GM18508 (cell line): ENCODE results near the gene JMJD7.

Experiments
- ATAC-seq: cut with Tn5 transposase; IDR thresholded peaks from one replicate; pipeline ENCODE4 v1.9.1; 2021; ENCODE audit warnings: moderate number of reproducible peaks; ENCODE audit not compliant: insufficient read depth, unreplicated experiment

JMJD7 gene

DNA sequence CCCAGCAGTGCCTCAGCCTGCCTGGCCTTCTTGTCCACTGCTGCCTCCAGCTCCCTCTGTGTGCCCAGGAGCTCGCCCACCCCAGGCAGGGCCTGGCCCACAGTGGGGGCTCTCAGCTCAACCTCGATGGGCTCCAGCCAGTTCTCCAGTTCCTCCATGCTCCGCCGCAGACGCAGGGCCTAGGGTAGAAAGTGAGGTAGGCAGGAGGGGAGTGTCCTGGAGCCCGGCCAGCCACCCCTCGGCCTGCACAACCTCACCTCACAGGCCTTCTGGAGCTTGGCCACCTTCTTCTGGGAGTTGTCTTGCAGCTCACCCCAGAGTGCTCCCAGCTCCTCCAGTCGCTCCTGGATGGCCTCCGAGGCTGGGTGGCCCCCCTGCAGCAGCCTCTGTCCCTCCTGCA lies 29.4 kb downstream of the JMJD7 start:
- ATAC-seq: no peak

DNA sequence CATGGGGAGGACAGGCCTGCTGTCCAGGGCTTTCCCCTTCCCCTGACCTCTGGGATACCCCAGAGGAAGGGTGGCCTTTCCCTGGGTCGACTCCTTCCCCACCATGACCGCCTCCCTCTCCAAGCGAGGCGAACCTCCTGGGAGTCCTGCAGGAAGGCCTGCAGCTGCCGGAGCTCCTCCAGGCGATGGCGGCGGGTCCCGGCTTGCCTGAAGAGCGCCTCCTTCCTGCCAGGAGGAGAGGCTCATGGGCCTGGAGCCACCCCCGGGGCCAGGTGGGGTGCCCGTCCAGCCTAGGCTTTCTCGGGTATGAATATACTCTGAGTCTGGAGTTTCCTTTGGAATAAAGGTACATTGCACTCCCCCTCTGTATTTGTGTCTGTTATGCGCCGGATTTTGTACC lies 30.9 kb downstream of the JMJD7 start:
- no peak for ATAC-seq

DNA sequence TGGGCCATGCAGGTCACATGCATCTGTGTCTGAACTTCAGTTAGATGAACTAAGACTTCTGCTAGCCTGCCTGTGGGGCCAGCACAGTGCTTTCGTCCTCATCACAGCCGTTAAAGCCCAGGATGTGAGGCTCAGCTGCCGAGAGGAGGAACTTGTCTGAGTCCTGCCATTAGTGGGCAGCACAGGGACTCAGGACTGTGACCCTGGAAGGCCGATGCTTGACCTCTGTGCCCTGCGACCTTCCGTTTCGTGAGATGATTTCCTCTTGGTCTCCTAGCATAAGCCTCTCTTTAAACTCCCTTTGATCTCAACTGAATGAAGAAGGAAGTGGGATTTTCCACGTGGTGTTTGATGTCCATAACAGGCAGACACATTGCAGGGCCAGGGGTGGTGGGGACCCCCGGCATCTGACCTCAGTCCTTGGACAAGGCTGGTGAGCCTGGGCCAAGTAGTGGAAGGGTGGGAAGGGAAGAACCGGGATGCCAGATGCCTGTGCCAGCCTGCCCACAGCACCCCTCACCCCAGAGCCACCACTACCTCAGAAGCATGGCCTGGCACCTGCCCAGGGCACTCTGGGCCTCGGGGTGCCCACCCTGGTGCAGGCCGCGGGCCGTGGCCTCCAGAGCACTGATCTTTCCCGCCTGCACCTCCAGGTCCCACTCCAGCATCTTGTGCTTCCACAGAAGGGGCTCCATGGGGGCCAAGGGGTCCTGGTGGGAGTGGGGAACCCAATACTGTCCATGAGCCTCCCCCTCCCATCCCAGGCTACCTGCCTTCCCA lies 32.3 kb downstream of the JMJD7 start:
- ATAC-seq: no peak

DNA sequence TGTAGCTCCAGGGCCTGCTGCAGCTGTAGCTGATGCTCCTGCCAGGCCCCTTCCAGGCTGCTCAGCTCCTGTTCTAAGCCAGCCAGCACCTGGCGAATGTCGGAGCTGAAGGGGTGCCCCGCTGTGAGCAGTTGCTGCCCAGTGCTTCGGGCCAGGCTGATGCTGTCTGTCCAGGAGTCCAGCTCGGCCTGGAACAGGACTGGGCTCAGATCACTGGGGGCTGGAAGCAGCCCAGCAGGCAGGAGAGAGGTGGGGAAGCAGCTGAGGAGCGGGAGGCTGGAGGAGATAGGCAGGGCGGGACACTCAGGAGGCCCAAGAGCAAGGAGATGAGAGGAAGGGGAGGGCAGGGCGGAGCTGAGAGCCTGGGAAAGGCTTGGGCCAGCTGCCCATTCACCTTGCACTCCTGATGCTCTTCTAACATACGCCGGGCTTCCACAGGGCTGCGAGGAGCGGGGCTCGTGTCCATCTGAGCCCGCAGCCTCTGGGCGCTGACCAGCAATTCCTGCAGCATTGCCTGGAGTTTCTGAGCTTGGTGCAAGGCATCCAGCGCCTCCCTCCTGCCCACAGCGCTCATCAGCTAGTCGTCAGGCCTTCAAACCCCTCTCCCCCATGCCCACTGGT lies 34.0 kb downstream of the JMJD7 start:
- ATAC-seq: no peak

DNA sequence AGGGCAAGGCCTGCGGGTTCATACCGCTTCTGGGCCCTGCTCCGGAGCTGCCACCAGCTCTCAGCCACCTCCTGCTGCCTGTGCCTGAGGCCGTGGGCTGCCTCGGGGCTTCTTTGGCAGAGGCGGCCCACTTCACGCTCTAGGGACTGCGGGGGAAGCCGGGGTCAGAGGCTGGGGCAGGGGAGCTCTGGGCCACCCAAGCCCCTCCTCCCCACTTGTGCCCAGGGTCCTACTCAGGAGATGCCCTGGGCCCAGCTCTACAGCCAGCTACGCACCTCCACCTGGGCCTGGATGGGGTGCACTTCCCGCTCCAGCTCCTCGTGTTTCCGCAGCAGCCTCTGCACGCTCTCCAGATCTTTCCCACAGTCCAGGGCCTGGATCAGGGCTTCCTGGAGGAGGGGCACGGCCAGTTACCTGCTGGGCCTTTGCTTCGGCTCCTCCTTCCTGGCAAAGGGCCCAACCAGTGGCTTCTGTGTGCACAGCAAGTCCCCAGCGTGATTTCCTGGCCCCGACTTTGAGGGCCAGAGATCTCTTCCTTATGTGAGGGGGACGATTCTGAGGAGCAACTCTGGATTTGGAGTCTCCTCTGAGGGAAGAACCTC lies 34.7 kb downstream of the JMJD7 start:
- ATAC-seq: no peak

DNA sequence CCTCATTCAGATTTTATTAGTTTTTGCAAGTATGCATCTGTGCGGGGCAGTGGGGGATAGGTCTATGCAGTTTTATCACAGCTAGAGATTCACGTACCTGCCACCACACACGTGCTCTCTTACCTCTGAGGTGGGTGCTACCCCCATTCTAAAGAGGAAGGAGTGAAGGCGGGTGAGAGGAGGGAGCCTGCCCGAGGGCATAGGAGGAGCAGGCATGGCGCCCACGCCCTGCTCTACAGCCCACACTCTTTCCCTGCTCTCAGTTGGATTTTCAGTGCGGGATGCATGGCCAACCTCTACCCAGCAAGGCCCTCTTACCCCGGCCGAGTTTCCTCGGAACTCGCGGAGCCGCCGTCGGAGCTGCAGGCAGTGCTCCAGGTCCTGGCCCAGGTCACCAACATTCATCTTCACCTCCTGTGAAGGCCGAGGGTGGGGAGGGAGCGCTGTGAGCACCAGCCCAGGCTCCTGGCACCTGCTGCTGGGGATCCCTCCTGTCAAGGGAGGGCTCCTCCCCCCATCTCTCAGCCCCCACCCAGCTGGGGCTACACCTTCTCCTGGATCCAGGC lies 37.7 kb downstream of the JMJD7 start:
- no peak for ATAC-seq

DNA sequence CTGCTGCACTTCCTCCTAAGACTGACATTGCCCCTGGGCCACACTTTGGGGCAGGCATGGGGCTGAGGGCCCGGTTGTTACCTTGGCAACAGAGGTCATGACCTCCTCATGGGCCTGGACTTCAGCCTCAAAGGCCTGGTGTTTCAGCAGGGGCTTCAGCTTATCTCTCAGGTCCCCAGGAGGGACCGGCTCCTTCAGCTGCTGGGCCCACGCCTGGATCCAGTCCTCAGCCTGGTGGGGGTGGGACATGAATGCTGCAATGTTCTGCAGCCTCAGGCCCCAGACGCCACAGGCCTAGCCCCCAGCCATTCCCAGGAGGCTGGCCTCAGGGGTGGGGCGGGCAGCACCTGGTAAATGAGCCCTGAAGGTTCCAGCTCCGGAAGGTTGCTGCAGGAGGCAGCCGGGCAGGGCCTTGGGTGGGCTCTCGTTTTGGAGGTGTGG lies 38.4 kb downstream of the JMJD7 start:
- no peak for ATAC-seq

DNA sequence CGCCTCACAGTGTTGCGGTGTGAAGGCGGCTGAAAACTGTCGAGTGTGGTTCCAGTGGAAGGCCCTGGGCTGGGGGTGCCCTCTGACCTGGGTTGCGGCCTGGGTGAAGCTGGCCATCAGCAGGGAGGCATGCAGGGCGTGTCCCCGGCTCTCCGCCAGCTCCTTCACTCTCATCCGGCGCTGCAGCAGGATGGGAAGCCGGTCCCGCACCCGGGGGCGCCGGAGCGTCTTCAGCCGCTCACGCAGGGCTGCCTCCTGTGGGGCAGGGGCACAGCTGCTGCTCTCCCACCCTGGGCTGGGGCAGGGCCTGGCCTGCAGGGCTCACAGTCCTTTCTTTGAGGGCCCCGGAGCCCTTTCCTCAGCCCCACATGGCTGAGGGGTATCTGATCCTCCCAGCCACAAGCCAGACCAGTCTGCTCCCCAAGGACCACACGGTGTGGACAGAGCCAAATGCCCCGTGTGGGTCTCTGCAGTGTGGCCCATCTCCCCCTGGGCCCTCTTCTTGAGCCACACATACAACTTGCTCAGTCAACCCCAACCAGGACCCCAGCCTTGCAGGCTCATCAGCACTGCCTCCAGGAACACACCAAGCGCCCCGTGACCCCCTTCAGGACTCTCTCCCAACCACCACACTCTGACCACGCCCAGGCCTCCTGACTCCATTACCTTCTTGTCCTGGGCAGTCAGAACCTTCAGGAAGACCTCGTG lies 39.1 kb downstream of the JMJD7 start:
- ATAC-seq: no peak

DNA sequence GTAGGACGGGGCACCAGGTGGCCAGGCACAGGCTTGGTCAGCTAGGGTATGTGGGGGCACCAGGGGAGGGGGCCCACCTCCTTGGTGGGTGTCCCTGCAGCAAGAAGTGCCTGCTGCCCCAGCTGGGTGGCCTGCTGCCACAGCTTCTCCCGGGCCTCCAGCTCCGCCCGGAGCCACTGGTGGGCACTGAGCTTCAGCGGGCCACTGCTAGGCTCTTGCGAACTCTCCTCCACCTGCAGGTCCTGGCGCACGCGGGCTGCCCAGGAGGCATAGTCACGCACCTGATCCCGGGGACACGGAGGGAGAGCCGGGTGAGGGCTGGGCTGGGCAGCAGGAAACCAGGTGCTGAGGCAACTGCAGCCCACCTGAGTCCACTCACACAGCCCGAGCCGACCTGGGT lies 40.4 kb downstream of the JMJD7 start:
- no peak for ATAC-seq

DNA sequence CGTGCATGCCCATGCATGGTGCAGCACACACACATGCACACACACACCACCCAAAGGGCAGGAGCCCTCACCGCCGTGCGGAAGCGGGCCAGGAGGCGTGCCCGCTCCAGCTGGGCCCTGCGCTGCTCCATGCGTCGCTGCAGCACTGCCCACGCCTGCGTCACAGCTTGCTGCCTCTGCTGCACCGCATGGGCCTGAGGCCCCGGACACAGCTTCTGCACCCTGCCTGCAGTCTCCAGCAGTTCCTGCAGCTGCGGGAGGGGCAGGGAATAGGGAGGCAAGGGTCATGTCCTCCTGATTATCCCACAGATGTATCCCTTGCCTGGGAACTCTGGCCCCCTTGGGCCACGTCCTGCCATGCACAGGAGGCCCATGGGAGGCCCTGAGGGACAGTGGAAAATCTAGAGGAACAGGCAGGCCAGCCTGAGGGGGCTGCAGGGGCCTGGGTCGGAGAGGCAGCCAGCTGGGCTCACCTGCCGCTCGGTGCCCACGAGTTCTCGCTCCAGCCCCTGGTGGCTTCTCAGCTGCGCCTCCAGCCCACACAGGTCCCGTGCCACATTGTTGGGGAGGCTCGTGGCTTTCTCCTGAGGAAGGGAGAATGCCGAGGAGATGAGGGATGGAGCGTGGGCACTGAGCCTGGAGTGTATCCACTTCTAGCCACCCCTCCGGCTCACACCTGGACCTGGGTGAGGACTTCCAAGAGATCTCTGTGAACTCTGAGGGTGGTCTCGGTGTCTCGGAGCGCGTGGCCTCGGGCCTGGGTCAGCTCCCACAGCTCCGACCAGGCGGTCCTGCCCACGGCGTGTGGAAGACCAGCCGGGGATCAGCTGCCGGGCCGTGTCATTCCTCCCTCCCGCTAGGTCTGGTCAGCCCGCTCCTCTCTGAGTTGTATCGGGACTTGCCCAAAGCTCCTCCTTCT lies 42.1 kb downstream of the JMJD7 start:
- no peak for ATAC-seq

DNA sequence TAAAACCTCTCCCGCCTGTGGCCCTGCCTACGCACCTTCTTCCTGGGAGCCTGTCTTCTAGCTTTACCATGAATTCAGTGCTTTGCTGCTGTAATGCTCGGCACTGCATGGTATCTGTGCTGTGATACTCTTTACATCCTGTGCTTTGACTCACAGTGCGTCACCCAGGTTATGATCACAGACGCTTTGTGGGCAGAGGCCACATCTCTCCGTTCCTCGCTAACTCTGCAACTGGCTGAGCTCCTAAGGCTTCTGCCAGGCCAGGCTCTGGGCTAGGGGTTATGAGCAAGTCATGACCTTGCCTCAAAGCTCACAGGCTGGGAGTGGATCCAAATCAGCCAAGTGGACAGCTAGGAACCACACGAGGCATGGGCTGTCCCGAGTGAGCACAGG lies 42.8 kb downstream of the JMJD7 start:
- no peak for ATAC-seq

DNA sequence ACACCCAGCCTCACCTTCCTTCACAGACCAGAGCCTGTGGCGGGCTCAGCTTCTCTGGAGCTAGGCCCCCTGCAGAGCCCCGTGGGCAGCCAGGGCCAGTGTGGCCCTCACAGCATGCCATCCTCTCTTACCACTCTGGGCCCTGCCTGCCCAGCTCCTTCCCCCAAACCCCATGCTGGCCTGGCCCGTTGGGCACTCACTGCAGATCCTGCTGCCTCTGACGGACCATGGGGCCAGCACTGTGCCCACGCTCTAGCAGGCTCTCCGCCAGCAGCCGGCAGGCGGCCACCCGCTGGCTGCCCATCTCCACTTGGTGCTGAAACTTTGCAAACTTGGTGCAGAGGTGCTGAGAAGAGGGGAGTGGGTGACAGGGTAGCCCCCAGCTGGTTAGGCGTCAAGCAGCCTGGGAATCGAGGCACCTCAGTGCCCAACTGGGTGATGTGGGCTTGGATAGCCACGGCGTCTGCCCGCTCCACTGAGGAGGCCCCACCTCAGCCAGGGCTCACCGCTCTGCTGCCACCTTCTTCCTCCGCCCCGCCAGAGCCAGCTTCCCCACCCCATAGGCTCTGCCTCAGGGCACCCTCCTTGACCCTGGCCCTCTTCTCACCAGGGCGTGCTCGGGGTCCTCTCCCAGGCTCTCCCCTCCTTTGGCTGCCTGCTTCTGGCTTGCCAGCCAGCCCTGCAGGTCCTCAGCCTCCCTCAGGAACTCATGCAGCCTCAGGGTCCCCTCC lies 43.4 kb downstream of the JMJD7 start:
- no peak for ATAC-seq

DNA sequence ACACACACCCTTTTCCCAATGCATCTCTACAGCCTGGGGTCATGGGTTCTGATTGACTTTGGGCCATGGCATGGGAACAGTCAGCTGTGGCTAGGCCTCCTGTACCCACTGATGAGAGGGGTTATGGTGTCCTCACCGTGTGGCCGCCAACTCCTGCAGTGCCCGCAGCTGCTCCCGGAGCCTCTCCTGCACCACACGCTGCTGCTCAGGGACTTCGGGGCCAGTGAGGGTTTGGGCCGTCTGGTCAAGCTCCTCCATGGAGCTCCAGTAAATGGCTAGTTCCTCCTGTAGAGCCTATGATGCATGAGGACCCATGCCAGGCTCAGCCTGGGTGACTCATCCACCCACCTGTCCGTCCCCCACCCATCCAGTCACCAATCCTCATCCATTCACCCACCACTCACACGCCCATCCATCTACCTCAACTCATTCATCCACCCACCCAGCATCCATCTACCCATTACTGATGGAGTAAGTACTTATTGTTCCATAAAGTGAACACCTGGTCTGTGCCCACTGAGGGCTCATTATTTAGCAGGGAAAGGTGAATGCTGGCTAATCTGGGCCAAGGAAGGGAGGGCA lies 44.4 kb downstream of the JMJD7 start:
- no peak for ATAC-seq

DNA sequence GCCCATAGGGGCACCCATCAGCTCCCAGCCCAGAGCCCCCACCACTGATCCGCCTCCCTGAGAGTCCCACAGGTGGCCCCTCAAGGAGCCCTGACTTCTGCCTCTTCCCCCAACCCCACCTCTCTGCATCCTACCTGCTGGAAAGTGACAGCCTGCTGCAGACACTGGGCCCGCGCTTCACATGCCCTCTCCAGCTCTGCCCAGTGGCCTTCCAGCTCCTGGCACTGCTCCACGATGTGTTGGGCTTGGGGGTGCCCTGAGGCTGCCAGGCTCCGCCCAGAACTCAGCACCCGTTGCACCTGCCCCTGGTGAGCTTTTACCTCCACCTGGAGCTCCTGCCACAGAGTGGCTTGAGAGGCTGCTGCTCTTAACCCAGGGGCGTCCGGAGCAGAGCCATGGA lies 45.8 kb downstream of the JMJD7 start:
- no peak for ATAC-seq

DNA sequence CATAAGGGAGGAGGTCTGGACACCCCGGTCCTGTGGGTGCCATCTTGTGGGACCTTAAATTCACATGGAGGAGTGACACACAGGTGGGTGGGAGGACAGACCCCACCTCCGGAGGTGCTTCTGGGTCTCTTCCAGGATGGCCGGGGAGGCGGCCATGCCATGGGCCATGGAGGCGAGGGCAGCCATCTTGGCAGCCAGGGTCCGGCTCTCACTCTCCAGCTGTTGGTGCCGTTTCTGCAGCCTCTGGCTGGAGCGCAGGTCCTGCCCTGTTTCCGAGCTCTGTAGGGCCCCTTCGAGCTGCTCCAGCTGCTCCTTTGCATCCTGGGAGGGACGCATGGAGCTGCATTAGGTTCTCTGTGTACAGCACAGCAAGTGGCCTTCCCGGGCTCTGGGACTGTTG lies 46.8 kb downstream of the JMJD7 start:
- ATAC-seq: no peak

DNA sequence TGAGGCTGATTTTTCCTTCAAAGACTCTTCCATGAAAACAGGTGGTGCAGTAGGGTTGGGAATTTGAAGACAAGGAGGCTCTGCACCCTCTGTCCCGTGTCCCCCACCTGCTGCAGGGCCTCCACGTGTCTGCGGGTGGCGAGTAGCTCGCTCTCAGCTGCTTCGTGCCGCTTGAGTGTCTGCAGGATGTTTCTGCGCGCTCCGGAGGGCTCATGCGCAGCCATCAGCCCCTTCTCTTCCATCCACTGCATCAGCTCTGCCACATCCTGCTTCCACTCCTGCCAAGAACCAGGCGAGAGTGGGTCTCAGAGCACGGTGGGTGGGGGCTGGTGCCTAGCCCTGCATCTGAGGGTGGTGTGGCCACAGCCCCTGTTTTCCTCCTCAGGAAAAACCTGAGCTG lies 48.1 kb downstream of the JMJD7 start:
- no peak for ATAC-seq

DNA sequence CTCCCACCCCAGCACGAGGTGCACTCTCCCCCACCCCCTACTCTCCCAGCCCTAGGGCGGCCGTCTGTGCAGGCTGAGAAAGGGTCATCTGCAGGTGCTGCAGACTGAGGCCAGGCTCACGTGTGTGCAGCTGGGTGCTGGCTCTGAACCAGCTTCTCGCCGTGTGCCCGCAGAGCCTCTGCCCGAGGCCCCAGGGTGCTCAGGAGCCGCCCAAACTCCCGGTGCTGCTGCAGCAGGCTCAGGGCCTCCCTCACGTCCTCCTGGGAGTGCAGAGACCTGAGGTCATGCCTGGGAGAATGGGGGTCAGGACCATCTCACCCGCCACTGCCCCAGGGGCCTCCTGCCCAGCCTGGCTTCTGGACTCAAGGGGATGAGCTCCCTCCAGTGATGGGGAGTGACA lies 48.8 kb downstream of the JMJD7 start:
- ATAC-seq: no peak

DNA sequence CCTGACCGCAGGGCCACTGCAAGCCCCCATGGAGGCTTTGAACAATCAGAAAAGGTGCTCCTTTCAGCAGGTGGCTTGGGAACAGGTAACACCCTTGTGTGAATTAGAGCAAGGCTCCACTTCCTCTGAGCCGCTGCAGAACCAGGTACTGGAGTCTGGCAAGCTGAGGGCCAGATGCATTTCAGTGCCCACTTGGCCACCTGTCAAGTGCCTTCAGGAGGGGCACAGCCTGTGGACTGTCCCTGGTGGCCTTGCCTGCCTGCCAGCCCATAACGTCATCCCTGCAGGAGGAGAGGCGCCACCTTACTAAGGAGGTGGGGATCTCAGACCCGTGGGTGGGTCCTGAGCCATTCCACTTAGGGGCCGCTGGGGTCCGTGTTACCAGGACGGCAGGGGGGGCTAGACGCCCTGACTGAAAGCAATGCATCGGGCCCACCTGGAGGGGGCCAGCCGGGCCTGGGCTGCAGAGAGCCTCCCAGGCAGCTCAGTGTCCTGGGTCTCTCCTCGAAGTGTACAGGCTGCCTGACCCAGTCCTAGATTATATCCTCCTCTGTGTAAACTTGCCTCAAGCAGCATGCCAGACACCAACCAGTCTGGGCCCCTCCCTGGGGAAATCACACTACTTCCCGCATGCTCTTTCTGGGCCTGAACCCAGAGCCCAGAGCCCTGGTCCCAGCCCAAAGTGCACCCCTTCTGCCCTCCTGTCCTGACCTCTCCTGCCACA lies 49.9 kb downstream of the JMJD7 start:
- no peak for ATAC-seq
